Brain microvascular endothelial cell (primary cell): ENCODE results near the gene POP4.

Experiments used
- DNase-seq: peaks from one replicate; pipeline ENCODE4 v3.0.0-alpha.2; 2020
- H3K27ac ChIP-seq: fragments of 250-450 bp; sonication (Bioruptor Pico); 2 replicates; pipeline ENCODE4 v1.5.1; 2020; ENCODE audit warnings: mild to moderate bottlenecking, moderate library complexity
- H3K27me3 ChIP-seq: fragments of 250-450 bp; sonication (Bioruptor Pico); replicated peaks from 2 replicates; pipeline ENCODE4 v1.5.1; 2020; ENCODE audit warnings: mild to moderate bottlenecking
- H3K36me3 ChIP-seq: fragments of 250-450 bp; sonication (Bioruptor Pico); replicated peaks from 2 replicates; pipeline ENCODE4 v1.5.1; 2020; ENCODE audit warnings: mild to moderate bottlenecking
- H3K4me3 ChIP-seq: 2 replicates; pipeline ENCODE4 v1.5.1; 2011; ENCODE audit warnings: low read depth, mild to moderate bottlenecking, control low read depth, low read length, moderate library complexity
- CTCF ChIP-seq: IDR thresholded peaks from 2 replicates; pipeline ENCODE4 v1.5.1; 2011; ENCODE audit warnings: low read depth, mild to moderate bottlenecking, moderate library complexity, low read length, control low read depth, inconsistent platforms; ENCODE audit errors: missing control alignments
- in situ Hi-C: cut with HindIII; loops from 2 replicates; pipeline ENCODE4 v1.10.0; 2017; ENCODE audit warnings: low sequenced_read_pairs, low pct_ligation_motif_present

POP4 gene

DNA sequence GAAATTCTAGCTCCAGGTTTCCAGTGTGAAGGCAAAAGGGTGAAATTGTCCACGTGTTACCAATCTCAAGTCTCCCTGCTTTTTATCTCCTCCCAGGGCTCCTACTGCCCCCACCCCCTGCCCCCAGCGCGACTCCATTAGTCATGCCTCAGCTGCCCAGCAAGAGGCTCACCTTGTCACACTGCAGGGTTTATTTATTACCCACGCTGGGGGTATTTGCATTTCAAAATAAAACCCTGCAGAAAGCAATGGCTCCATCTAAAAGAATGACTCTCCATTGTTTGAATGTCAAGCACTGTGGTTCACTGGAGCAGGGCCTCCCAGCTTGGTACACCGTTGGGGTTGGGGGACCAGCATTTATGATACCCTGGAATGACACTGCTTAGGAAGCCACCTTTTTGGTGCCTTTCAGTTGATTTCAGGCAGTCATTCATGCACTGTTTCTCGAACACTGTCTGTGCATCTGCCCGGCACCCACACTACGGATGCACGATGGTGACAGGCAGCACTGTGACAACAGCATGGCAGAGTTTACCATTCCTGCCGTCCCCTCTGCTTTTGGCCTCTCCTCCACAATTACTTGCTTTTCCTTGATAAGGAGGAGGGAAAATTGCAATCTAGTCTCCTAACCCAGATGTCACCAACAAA, 9.9 kb upstream of the POP4 start:
- no peaks in the 10 kb centered on the region for H3K27me3 ChIP-seq
- no peak for TF ChIP-seq CTCF
- DNase-seq, result no peak
- in situ Hi-C loops, result no loop called here
- H3K27ac ChIP-seq, result no peak overlapping the region
- H3K36me3 ChIP-seq, result no peaks in the 10 kb centered on the region
- H3K4me3 ChIP-seq, result no peak overlapping the region

DNA sequence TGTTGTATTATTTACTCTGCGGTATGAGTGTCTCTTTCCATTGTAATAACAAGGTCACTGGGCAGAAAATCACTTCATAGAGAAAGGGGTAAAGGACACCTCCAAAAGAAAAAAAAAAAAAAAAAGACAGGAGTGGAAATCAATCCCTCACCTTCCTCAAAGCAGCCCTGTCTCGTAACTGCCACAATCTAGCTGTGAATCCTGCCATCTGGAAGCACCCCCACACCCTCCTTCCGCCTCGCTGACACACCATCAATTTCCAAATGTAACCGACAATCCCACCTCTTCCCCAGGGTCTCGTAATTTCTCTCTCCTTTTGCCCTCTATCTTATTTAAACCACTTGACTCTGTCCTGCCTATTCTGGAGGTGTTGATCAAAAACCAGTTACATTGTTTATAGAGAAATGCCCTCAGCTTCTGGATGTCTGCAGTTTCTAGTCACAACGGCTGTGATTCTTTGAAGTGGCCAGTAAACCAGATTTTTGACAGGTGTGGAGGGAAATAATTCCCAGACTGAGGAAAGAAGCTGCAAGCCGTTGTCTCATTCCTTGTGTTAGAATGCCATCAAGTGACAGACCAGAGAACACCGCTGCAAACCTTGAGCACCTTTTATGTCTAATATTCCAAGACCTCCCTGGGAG, 9.1 kb upstream of the POP4 start:
- H3K4me3 ChIP-seq, result no peak overlapping the region
- in situ Hi-C loops, result no loop called here
- H3K27me3 ChIP-seq, result no peaks in the 10 kb centered on the region
- TF ChIP-seq CTCF, result peak; percentile 56
- no peaks in the 10 kb centered on the region for H3K36me3 ChIP-seq
- no peak overlapping the region for H3K27ac ChIP-seq
- peak; percentile 9 for DNase-seq

- no peak overlapping the region for H3K4me3 ChIP-seq
- no peak for TF ChIP-seq CTCF
- H3K36me3 ChIP-seq, result no peaks in the 10 kb centered on the region
- H3K27ac ChIP-seq, result no peak overlapping the region
- DNase-seq, result no peak
- in situ Hi-C loops, result no loop called here
- H3K27me3 ChIP-seq, result no peaks in the 10 kb centered on the region
These were observed 8.0 kb upstream of the POP4 start for GRCh38 chr19:29598036-29598435.

- in situ Hi-C loops, result no loop called here
- Histone ChIP-seq H3K27ac (no peak overlapping the region), H3K4me3 (no peak overlapping the region), H3K36me3 (no peaks in the 10 kb centered on the region), H3K27me3 (no peaks in the 10 kb centered on the region)
- no peak for TF ChIP-seq CTCF
- DNase-seq, result no peak
These were observed 7.6 kb upstream of the POP4 start for GRCh38 chr19:29598496-29598895.

GRCh38 chr19:29603308-29603707, 2.8 kb upstream of the POP4 start:
- H3K27me3 ChIP-seq, result no peaks in the 10 kb centered on the region
- H3K4me3 ChIP-seq, result no peak overlapping the region
- DNase-seq, result no peak
- no peak for TF ChIP-seq CTCF
- H3K36me3 ChIP-seq, result no peaks in the 10 kb centered on the region
- in situ Hi-C loops, result no loop called here
- no peak overlapping the region for H3K27ac ChIP-seq

- Histone ChIP-seq H3K36me3 (peaks cover 4% of the 10 kb centered on the region), H3K4me3 (peak overlapping the region; percentile 99), H3K27me3 (no peaks in the 10 kb centered on the region), H3K27ac (peak overlapping the region; percentile 80)
- no peak for DNase-seq
- in situ Hi-C loops, result no loop called here
- TF ChIP-seq CTCF, result no peak
These were observed 301 bp downstream of the POP4 start for GRCh38 chr19:29606420-29606747.
